Measurements from ENCODE around the gene ATP12A.

Gene ATP12A

DNA sequence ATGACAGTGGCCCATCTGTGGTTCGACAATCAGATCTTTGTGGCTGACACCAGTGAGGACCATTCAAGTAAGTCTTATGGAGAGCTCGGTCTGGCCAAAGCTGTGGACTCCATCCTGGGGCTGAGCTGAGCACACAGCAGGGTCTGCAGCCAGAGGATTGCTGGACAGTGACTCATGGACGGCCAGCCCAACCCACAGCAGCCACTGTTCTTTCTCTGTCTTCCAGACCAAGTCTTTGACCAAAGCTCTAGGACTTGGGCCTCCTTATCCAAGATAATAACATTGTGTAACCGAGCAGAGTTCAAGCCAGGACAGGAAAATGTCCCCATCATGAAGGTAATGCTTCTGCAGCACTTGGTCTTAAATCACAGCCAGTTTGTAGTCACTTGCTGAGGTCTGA lies 12.4 kb downstream of the ATP12A start:
- no peaks in the 10 kb centered on the region for H3K27me3 ChIP-seq (replicated peaks; ENCODE audit: insufficient read depth, low read length)
- no peaks in the 10 kb centered on the region for H3K4me1 ChIP-seq (ENCODE audit: low read length)
- no peak overlapping the region for H2AFZ ChIP-seq (ENCODE audit: low read length)
- DNase-seq: no peak
- H3K79me2 ChIP-seq (ENCODE audit: low read length): no peaks in the 10 kb centered on the region
- H3K4me3 ChIP-seq (ENCODE audit: low read length): no peak overlapping the region
- H3F3A ChIP-seq (ENCODE audit: insufficient read depth, low read length): no peaks in the 10 kb centered on the region
- no peak overlapping the region for H3K27ac ChIP-seq (ENCODE audit: low read length)
- no peaks in the 10 kb centered on the region for H3K36me3 ChIP-seq (replicated peaks; ENCODE audit: insufficient read depth, low read length)
- TF ChIP-seq EZH2 (optimal IDR thresholded peaks at IDR 0.05; ENCODE audit: low read depth, low read length): no peak
- TF ChIP-seq EZH2phosphoT487 (IDR thresholded peaks at IDR 0.05; ENCODE audit: low read length): no peak
- TF ChIP-seq, protein P1, sequence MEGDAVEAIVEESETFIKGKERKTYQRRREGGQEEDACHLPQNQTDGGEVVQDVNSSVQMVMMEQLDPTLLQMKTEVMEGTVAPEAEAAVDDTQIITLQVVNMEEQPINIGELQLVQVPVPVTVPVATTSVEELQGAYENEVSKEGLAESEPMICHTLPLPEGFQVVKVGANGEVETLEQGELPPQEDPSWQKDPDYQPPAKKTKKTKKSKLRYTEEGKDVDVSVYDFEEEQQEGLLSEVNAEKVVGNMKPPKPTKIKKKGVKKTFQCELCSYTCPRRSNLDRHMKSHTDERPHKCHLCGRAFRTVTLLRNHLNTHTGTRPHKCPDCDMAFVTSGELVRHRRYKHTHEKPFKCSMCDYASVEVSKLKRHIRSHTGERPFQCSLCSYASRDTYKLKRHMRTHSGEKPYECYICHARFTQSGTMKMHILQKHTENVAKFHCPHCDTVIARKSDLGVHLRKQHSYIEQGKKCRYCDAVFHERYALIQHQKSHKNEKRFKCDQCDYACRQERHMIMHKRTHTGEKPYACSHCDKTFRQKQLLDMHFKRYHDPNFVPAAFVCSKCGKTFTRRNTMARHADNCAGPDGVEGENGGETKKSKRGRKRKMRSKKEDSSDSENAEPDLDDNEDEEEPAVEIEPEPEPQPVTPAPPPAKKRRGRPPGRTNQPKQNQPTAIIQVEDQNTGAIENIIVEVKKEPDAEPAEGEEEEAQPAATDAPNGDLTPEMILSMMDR (IDR thresholded peaks at IDR 0.05; ENCODE audit: low read length): no peak
- no peak overlapping the region for H3K4me2 ChIP-seq (ENCODE audit: low read depth, low read length)
- H3K9ac ChIP-seq (ENCODE audit: low read length): no peak overlapping the region
- no peaks in the 10 kb centered on the region for H3K9me3 ChIP-seq (replicated peaks; ENCODE audit: insufficient read depth, low read length)
- H4K20me1 ChIP-seq (ENCODE audit: insufficient read depth, low read length): no peaks in the 10 kb centered on the region
- no peaks in the 10 kb centered on the region for H3K9me2 ChIP-seq (replicated peaks; ENCODE audit: insufficient read depth, low read length)

DNA sequence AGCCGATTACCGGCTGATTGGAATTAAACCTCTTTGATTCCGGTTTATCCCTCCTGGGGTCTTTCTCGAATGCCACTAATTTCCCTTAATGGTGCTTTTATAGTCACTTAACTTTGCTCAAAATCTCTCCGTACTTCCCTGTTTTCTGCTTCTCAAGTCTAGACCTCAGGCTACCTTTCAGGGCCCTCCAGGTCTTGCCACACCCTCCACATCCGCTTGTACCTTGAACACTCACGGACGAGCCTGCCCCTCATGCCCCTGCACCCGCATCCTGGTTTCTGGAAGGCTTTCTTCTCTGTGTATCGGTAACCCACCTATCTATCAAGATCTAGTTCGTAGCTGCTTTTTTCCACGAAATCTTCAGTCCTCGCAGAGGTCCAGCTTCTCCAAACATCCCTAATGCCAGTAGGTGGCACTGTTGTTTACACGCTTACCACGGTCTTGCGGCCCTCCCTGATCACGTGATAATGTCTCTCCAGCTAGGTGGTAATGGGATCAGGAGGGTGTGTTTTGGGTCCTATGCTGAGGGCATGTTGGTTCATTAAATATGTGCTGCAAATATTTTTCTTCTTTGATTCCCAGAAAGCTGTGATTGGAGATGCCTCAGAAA lies 13.8 kb downstream of the ATP12A start:
- TF ChIP-seq, protein P1 (IDR thresholded peaks at IDR 0.05; ENCODE audit: low read length): peak; percentile 69
- TF ChIP-seq EZH2 (optimal IDR thresholded peaks at IDR 0.05; ENCODE audit: low read depth, low read length): no peak
- DNase-seq: peak; percentile 64
- H3F3A ChIP-seq (ENCODE audit: insufficient read depth, low read length): no peaks in the 10 kb centered on the region
- 0 out of 2 replicates have a peak overlapping the region, but pooled peaks have one; percentile 35 for H2AFZ ChIP-seq (ENCODE audit: low read length)
- H3K4me1 ChIP-seq (ENCODE audit: low read length): no peaks in the 10 kb centered on the region
- H3K27me3 ChIP-seq (replicated peaks; ENCODE audit: insufficient read depth, low read length): no peaks in the 10 kb centered on the region
- no peaks in the 10 kb centered on the region for H3K9me3 ChIP-seq (replicated peaks; ENCODE audit: insufficient read depth, low read length)
- H3K9me2 ChIP-seq (replicated peaks; ENCODE audit: insufficient read depth, low read length): no peaks in the 10 kb centered on the region
- no peak overlapping the region for H3K27ac ChIP-seq (ENCODE audit: low read length)
- H3K9ac ChIP-seq (ENCODE audit: low read length): no peak overlapping the region
- H3K79me2 ChIP-seq (ENCODE audit: low read length): no peaks in the 10 kb centered on the region
- no peak overlapping the region for H3K4me3 ChIP-seq (ENCODE audit: low read length)
- no peaks in the 10 kb centered on the region for H4K20me1 ChIP-seq (ENCODE audit: insufficient read depth, low read length)
- H3K36me3 ChIP-seq (replicated peaks; ENCODE audit: insufficient read depth, low read length): no peaks in the 10 kb centered on the region
- peak overlapping the region; percentile 55 for H3K4me2 ChIP-seq (ENCODE audit: low read depth, low read length)

DNA sequence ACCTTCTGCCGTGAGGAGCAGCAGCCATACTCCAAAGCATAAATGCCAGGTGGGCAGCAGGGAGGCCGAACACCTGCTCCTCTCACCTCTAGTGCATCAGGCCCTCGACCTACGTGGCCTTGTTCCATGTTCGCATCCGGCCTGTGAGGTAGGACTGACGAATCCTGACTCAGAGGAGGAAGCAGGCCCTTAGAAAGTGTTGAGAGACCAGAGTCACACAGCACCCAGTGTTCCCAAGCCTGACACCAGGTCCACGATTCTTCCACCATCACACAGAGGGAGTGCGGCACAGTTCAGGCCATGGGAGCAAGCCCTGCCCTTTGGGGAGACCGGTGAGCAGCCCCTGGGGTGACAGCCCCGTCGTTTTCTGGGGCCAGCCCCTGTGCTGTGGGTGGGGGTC lies 14.7 kb downstream of the ATP12A start:
- H2AFZ ChIP-seq (ENCODE audit: low read length): no peak overlapping the region
- H3K36me3 ChIP-seq (replicated peaks; ENCODE audit: insufficient read depth, low read length): no peaks in the 10 kb centered on the region
- no peaks in the 10 kb centered on the region for H3K9me2 ChIP-seq (replicated peaks; ENCODE audit: insufficient read depth, low read length)
- no peaks in the 10 kb centered on the region for H3K79me2 ChIP-seq (ENCODE audit: low read length)
- no peak overlapping the region for H3K4me3 ChIP-seq (ENCODE audit: low read length)
- H4K20me1 ChIP-seq (ENCODE audit: insufficient read depth, low read length): no peaks in the 10 kb centered on the region
- no peak for TF ChIP-seq EZH2phosphoT487 (IDR thresholded peaks at IDR 0.05; ENCODE audit: low read length)
- TF ChIP-seq, protein P1 (IDR thresholded peaks at IDR 0.05; ENCODE audit: low read length): no peak
- no peak for TF ChIP-seq EZH2 (optimal IDR thresholded peaks at IDR 0.05; ENCODE audit: low read depth, low read length)
- no peaks in the 10 kb centered on the region for H3K9me3 ChIP-seq (replicated peaks; ENCODE audit: insufficient read depth, low read length)
- H3K27ac ChIP-seq (ENCODE audit: low read length): no peak overlapping the region
- H3F3A ChIP-seq (ENCODE audit: insufficient read depth, low read length): no peaks in the 10 kb centered on the region
- DNase-seq: no peak
- H3K27me3 ChIP-seq (replicated peaks; ENCODE audit: insufficient read depth, low read length): no peaks in the 10 kb centered on the region
- H3K4me1 ChIP-seq (ENCODE audit: low read length): no peaks in the 10 kb centered on the region
- no peak overlapping the region for H3K4me2 ChIP-seq (ENCODE audit: low read depth, low read length)
- no peak overlapping the region for H3K9ac ChIP-seq (ENCODE audit: low read length)
